IMR-90 (cell line): Measurements from ENCODE around the gene TBC1D1. TPM values are rescaled to one million over a fixed set of nuclear protein-coding genes. Genes with fewer than 3 reads are reported as not detected.

Experiments
- ATAC-seq: fragments of 200-7000 bp; cut with Tn5 transposase; 2 replicates; pipeline ENCODE4 v1.9.1; 2020; ENCODE audit warnings: low read depth, mild to moderate bottlenecking, moderate library complexity
- BruUV-seq: library from RNA; stranded (reverse); fragments of 400-500 nt; replicated peaks from 2 replicates; lab custom pipeline; 2021; lab: Mats Ljungman, UMichigan
- CTCF ChIA-PET: fragments of 300-600 bp; formaldehyde crosslinking; extraction: SDS; loops from one replicate; lab custom pipeline; 2021; ENCODE audit warnings: antibody characterized with exemption; lab: Yijun Ruan, JAX
- POLR2A ChIA-PET: fragments of 300-600 bp; sonication (Branson Sonifier 250); formaldehyde crosslinking; loops from one replicate; lab custom pipeline; 2022; ENCODE audit warnings: antibody characterized with exemption; ENCODE audit not compliant: unreplicated experiment; lab: Charles Lee
- DNase-seq: peaks from one replicate; pipeline ENCODE4 v3.0.0; 2013
- H2AFZ ChIP-seq: replicated peaks from 2 replicates; pipeline ENCODE3; 2013; ENCODE audit warnings: low read length, mild to moderate bottlenecking; ENCODE audit not compliant: poor library complexity
- H2AK5ac ChIP-seq: 2 replicates; pipeline ENCODE4 v1.6.1; 2013; ENCODE audit warnings: low read depth, low read length, inconsistent platforms
- H2AK9ac ChIP-seq: replicated peaks from 2 replicates; pipeline ENCODE3; 2013; ENCODE audit warnings: mild to moderate bottlenecking, low read depth, low read length, moderate library complexity; ENCODE audit not compliant: poor library complexity
- H2BK120ac ChIP-seq: 2 replicates; pipeline ENCODE4 v1.6.1; 2013; ENCODE audit warnings: low read depth, low read length, inconsistent platforms
- H2BK15ac ChIP-seq: 3 replicates; pipeline ENCODE4 v1.6.1; 2013; ENCODE audit warnings: low read depth, low read length, inconsistent platforms
- H2BK20ac ChIP-seq: 2 replicates; pipeline ENCODE4 v1.6.1; 2013; ENCODE audit warnings: low read depth, mild to moderate bottlenecking, inconsistent platforms, low read length, moderate library complexity
- H2BK5ac ChIP-seq: 2 replicates; pipeline ENCODE4 v1.6.1; 2013; ENCODE audit warnings: mild to moderate bottlenecking, low read depth, low read length, inconsistent platforms; ENCODE audit not compliant: poor library complexity, severe bottlenecking
- H3K14ac ChIP-seq: replicated peaks from 2 replicates; pipeline ENCODE4 v1.6.1; 2013; ENCODE audit warnings: low read depth, low read length, inconsistent platforms
- H3K18ac ChIP-seq: 2 replicates; pipeline ENCODE4 v1.6.1; 2013; ENCODE audit warnings: low read depth, low read length, control low read depth
- H3K23ac ChIP-seq: 2 replicates; pipeline ENCODE4 v1.6.1; 2013; ENCODE audit warnings: low read depth, low read length, inconsistent platforms
- H3K27ac ChIP-seq: 2 replicates; pipeline ENCODE4 v1.5.1; 2013; ENCODE audit warnings: mild to moderate bottlenecking, control low read depth, low read length; ENCODE audit not compliant: insufficient read depth
- H3K27me3 ChIP-seq: 2 replicates; pipeline ENCODE4 v1.6.1; 2013; ENCODE audit warnings: low read length; ENCODE audit not compliant: control insufficient read depth, insufficient read depth
- H3K36me3 ChIP-seq: 2 replicates; pipeline ENCODE4 v1.6.1; 2013; ENCODE audit warnings: low read length, mixed read lengths; ENCODE audit not compliant: control insufficient read depth, insufficient read depth
- H3K4ac ChIP-seq: 2 replicates; pipeline ENCODE4 v1.6.1; 2013; ENCODE audit warnings: low read depth, low read length, inconsistent platforms
- H3K4me1 ChIP-seq: 2 replicates; pipeline ENCODE4 v1.6.1; 2013; ENCODE audit warnings: low read length, mixed read lengths; ENCODE audit not compliant: control insufficient read depth, insufficient read depth
- H3K4me2 ChIP-seq: 2 replicates; pipeline ENCODE4 v1.6.1; 2013; ENCODE audit warnings: low read depth, mild to moderate bottlenecking, control low read depth, low read length, moderate library complexity
- H3K4me3 ChIP-seq: 2 replicates; pipeline ENCODE4 v1.5.1; 2013; ENCODE audit warnings: low read depth, mild to moderate bottlenecking, control low read depth, low read length, moderate library complexity; ENCODE audit not compliant: insufficient read depth
- H3K56ac ChIP-seq: 2 replicates; pipeline ENCODE4 v1.6.1; 2013; ENCODE audit warnings: low read length, inconsistent platforms; ENCODE audit not compliant: insufficient read depth; ENCODE audit errors: extremely low read depth
- H3K79me1 ChIP-seq, 2 experiments: 2 replicates each; pipeline ENCODE4 v1.6.1; 2013; ENCODE audit warnings: low read length in 2 of 2, inconsistent platforms in 1 of 2, low read depth in 1 of 2
- H3K9ac ChIP-seq: 2 replicates; pipeline ENCODE4 v1.6.1; 2013; ENCODE audit warnings: low read depth, low read length, control low read depth
- H3K9me1 ChIP-seq: 2 replicates; pipeline ENCODE4 v1.6.1; 2013; ENCODE audit warnings: low read length, inconsistent platforms; ENCODE audit not compliant: insufficient read depth
- H3K9me3 ChIP-seq: 2 replicates; pipeline ENCODE4 v1.6.1; 2013; ENCODE audit warnings: low read length; ENCODE audit not compliant: control insufficient read depth, insufficient read depth
- H4K20me1 ChIP-seq: 2 replicates; pipeline ENCODE4 v1.6.1; 2013; ENCODE audit warnings: low read length, inconsistent platforms; ENCODE audit not compliant: insufficient read depth
- H4K5ac ChIP-seq: 2 replicates; pipeline ENCODE4 v1.6.1; 2013; ENCODE audit warnings: mild to moderate bottlenecking, low read depth, low read length, control low read depth
- H4K8ac ChIP-seq, 2 experiments: 2 replicates each; pipeline ENCODE4 v1.6.1; 2013; ENCODE audit warnings: low read depth in 2 of 2, low read length in 2 of 2, control low read depth in 1 of 2, inconsistent platforms in 1 of 2
- H4K91ac ChIP-seq: 2 replicates; pipeline ENCODE4 v1.6.1; 2013; ENCODE audit warnings: low read depth, low read length, inconsistent platforms; ENCODE audit not compliant: insufficient read depth
- CHD1 ChIP-seq: IDR thresholded peaks from 2 replicates; pipeline ENCODE4 v1.6.1; 2012; ENCODE audit warnings: low read depth, low read length, improper control_type of control experiment
- CTCF ChIP-seq: conservative IDR thresholded peaks from 2 replicates; pipeline ENCODE4 v1.5.1; 2012; ENCODE audit warnings: mild to moderate bottlenecking, low read depth, low read length, improper control_type of control experiment
- MAZ ChIP-seq: IDR thresholded peaks from 2 replicates; pipeline ENCODE4 v1.6.1; 2012; ENCODE audit warnings: low read depth, mild to moderate bottlenecking, low read length, improper control_type of control experiment, moderate library complexity, borderline replicate concordance
- WGBS, 2 experiments: methylation state at CpG; one replicate each; pipeline versions ENCODE4 v1.1.5 to v1.1.7; 2013; ENCODE audit warnings: missing lambda C conversion rate in 2 of 2; ENCODE audit not compliant: insufficient read length in 1 of 2; ENCODE audit errors: extremely low coverage in 2 of 2; 5-methylcytosine and 5-hydroxymethylcytosine counted together
- dilution Hi-C: fragments of 300-500 bp; cut with HindIII; formaldehyde crosslinking; loops from one replicate; pipeline ENCODE4 v1.14.3; 2018; ENCODE audit warnings: low sequenced_read_pairs; ENCODE audit not compliant: unreplicated experiment
- in situ Hi-C: fragments of 300-500 bp; cut with MboI; formaldehyde crosslinking; loops from 3 replicates; pipeline ENCODE4 v1.14.3; 2019; ENCODE audit warnings: low sequenced_read_pairs, inconsistent platforms, mixed read lengths
- intact Hi-C: fragments of 100-400 bp; cut with micrococcal nuclease; formaldehyde crosslinking; loops from 2 replicates; pipeline ENCODE4 v1.10.0; 2022
- polyA plus RNA-seq, 3 experiments: library from polyadenylated mRNA; depleted of rRNA; stranded (reverse); fragments of >200 nt; gene quantifications; 2 replicates each; pipeline ENCODE4 v1.2.3, GENCODE V29; 2012; ENCODE audit warnings: low replicate concordance in 1 of 3
- total RNA-seq: library from RNA; depleted of rRNA; stranded (reverse); fragments of >200 nt; gene quantifications from 2 replicates; pipeline ENCODE4 v1.2.3, GENCODE V29; 2012

Gene TBC1D1
- total and polyA plus RNA-seq, 2 of the 4 experiments (the other 2 are of a cell fraction): 42.4 to 104 TPM

- peaks cover 4% of the 10 kb centered on the region; the same call in 1 of the 2 replicates for H4K20me1 ChIP-seq
- dilution Hi-C loops: no loop called here
- 90% methylated on average over 5 of the region's 8 CpGs; no CpG with 5 or more reads in 1 of the 2 experiments for WGBS, 2 experiments
These were observed 100.9 kb downstream of the TBC1D1 start for GRCh38 chr4:37991623-37992410.

More at GRCh38 chr4:37991623-37992410, 100.9 kb downstream of the TBC1D1 start:
- Histone ChIP-seq H2AK9ac (no peak overlapping the region), H2BK20ac (no peak overlapping the region), H3K9ac (no peak overlapping the region), H4K8ac (no peak overlapping the region), H3K4me1 (peaks cover 4% of the 10 kb centered on the region), H3K9me1 (peaks cover 4% of the 10 kb centered on the region; the same call in 1 of the 2 replicates), H2BK15ac (no peak overlapping the region), H3K36me3 (no peaks in the 10 kb centered on the region), H3K14ac (no peak overlapping the region), H2BK120ac (no peak overlapping the region), H4K5ac (no peak overlapping the region), H3K27ac (no peak overlapping the region), H3K56ac (no peak overlapping the region), H3K18ac (no peak overlapping the region), H3K23ac (no peak overlapping the region), H2AK5ac (no peak overlapping the region), H3K79me1 (peaks cover 37 to 69% of the 10 kb centered on the region in 2 experiments), H3K27me3 (no peaks in the 10 kb centered on the region), H3K9me3 (no peaks in the 10 kb centered on the region), H4K91ac (no peak overlapping the region), H3K4ac (no peak overlapping the region), H2AFZ (no peak overlapping the region), H2BK5ac (no peak overlapping the region), H3K4me3 (no peak overlapping the region), H3K4me2 (no peak overlapping the region)
- TF ChIP-seq CHD1 (no peak), CTCF (no peak), MAZ (no peak)
- CTCF ChIA-PET: interaction anchor here (0.6 kb wide), 1 partner anchor 9 kb away, joined by 3 read pairs; no protein-coding TSS in a partner anchor
- no peak for DNase-seq
- no TSS peak for BruUV-seq
- in situ Hi-C loops (no loop called here), intact Hi-C loops (no loop called here)
- POLR2A ChIA-PET: interaction anchor here (0.6 kb wide), 2 partner anchors 8 to 9 kb away, joined by 3 to 4 read pairs; no protein-coding TSS in a partner anchor
- no peak for ATAC-seq
